ENCODE results near the gene NAA30.

The NAA30 gene

DNA sequence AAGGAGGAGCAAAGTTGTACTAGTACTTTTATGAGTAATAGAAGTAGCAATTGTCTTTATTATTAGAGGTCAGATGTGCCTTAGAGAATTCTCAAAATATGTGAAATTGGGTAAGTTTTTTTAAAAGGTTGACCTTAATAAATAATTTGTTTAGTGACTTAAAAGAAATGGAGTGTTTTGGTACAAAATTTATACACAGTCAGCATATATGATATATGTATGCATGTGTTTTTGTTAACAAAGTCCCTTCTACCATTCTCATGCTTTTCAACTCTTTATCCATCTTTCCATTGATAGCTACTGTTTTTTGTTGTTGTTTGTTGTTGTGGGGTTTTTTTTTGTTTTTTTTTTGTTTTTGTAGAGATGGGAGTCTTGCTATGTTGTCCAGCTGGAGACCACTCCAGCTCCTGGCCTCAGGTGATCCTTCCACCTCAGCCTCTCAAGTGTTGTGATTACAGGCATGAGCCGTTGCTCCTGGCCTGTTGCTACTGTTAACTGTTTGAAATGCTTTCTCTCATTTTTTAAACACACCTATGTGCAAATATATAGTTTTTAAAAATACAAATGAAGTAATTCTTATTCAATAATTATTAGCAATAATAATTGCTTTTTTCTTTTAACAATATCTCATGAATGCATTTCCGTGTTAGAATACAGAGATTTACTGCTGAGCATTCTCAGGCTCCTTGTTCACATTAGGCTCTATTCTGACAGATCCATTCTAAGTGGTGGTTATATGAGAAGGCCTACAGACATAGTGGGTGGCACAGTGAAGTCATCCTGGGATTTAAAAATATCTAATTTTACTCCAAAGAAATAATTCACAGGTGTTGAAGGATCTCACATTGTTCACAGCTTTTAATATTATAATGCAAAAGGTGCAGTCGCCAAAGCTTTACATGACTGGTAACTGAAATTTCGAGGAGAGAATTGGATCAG lies 10.4 kb downstream of the NAA30 start:
- no peak for DNase-seq

DNA sequence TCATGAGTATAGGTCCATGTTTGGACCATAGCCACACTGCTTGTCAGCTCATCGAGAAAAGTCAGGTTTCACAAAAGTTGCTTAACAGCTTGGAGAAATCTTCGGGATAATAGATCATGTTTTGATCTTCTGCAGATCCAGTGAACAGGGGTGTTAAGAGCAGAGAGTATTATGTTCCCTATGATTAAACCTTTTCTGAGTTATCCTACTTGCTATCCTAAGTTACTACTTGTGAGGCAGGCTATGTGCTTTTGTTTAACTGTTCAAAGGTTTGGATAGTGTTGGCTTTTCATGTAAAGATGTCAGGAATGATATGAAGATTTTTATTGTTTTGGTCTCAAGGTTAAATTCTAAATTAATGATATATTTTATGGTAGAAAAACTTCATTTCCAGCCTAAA lies 11.1 kb downstream of the NAA30 start:
- no peak for DNase-seq

DNA sequence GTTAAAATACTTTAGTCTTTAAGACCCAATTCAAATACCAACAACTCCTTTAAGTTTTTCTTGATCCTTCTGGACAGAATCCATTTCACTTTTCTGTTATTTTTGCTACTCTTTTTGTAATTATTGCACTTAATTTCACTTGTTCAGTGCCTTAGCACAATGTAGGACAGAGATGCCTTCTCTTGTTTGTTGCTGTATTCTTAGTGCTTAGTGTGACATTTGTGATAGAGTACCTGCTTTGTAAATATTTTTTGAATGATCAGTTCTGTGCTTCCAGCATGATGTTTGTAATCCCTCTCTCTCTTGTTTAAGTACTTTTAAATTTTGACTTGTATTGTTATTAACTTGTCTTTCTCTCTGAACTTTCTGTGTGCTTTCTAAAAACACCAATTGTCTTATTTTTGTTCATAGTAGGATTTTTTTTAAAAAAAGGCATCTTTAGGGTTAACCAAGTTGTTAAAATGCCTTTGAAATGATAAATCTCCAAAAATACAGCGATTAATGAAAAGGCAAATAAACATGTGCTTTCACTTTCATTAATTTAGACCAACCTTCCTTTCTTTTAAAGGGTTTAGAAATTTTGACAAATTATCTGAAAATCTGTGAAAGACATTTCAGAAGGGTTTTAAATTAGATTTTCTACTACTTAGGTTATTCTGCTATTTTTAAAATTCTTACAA lies 11.9 kb downstream of the NAA30 start:
- DNase-seq = no peak

DNA sequence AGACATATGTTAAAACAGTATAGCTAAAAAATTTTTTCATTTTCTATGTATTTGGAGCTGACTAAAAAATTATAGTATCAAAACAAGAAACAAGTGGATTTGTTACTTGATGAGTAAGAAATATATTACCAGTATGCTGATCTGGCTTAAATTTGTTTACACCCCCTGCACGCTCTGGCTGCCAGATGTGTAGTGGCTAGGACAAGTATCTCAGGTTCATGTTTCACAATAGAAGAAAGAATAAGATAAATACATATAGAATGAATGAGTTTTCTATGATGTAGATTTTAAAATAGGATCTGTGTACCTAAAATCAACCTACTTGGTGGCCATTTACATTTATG lies 13.1 kb downstream of the NAA30 start:
- no peak for DNase-seq

DNA sequence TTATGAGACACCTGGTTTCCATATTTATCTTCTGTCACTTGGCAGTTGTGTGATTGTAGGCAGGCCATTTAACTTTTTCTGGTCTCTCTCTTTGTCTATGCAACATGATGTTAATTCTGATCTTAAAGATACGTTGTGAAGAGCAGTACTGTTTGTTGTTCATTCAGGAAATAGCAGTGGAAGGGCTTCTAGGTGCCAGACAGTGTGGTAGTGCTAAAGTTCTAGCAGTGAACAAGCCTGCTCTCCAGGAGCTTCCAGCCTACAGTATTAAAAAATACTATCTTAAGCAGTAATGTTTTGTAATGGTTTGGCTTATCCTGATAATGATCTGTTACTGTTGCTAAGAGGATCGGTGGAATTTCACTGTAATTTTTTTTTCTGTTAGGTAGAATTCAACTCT lies 15.2 kb downstream of the NAA30 start:
- no peak for DNase-seq

DNA sequence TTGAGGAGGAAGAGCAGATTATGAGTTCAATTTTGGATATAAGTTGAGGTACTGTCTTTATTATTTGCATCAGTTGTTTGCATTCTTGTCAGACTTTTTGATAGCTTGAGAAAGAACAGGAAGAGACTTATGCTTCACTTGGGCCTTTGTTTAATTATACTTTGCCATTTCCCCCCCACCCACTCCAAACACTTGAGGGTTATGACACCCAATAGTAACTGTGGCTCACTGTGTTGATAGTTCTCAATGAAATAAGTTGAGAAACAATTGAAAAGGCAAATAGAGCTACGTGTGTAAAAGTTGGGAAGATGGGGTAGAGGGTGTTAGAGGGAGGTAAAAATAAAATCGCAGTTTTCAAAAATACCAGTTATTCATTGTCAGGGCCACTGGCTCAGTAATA lies 17.7 kb downstream of the NAA30 start:
- DNase-seq = no peak

DNA sequence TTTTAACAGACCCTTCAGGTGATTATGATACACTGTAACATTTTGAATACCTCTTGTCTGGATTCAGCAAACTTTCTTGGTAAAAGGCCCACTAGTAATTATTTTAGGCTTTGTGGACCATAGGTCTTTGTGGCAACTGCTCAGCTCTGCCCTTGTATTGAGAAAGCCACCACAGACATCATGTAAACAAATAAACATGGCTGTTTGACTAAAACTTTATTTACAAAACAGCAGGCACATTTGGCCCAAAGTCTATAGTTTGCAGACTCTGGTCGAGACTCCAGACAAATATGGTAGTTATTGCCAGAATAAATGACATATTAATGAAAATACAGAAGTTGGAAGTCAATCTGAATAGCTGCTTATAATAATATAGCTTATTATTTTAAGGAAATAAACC lies 18.2 kb downstream of the NAA30 start:
- DNase-seq = no peak

DNA sequence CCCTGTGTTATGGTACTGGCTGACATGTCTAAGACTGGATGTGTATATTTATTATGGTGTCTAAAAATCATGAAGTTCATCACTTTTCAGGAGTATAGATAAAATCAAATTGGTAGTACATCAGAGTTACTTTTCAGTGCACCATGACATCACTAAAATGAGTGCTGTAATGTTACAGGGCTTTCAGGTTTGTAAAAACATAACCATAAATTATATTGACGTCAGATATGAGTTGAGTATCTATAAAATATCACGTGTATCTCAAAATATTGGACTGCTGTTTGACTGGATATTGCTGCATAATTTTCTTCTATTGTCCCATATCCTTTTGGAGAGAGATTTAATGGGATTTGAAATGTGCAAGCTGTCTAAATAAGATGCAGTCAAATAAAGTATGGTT lies 22.0 kb downstream of the NAA30 start:
- no peak for DNase-seq

DNA sequence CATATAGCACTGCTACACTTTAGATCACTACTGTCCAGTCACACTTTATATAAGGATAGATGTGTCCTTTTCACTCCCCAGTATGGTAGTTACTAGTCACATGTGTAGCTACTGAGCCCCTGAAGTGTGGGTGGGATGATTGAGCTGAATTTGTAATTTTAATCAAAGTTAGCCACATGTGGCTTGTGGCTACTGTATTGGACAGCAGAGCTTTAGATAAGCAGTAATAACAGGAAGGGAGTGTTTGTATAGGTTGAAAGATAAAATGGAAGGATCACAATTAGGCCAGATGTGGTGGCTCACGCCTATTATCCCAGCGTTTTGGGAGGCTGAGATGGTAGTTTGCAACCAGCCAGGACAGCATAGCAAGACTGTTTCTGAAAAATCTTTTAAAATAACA lies 23.5 kb downstream of the NAA30 start:
- no peak for DNase-seq

DNA sequence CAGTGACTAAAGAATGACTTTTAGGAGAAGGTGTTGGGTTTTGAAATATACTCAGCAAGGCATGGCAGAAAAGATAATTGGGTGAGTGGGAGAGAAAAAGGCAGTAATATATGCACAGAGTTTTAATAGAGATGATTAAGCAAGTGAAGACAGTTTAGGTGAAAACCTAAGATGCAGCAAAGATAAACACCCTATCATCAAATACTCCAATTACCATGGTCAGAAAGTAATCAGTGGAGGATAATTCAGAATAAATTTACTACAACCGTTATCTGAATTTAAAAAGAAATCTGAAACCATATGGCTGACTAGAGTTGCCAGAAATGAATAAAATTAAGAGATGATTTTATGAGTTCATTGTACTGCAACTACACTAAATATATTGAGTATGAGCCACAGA lies 26.8 kb downstream of the NAA30 start:
- DNase-seq = no peak

DNA sequence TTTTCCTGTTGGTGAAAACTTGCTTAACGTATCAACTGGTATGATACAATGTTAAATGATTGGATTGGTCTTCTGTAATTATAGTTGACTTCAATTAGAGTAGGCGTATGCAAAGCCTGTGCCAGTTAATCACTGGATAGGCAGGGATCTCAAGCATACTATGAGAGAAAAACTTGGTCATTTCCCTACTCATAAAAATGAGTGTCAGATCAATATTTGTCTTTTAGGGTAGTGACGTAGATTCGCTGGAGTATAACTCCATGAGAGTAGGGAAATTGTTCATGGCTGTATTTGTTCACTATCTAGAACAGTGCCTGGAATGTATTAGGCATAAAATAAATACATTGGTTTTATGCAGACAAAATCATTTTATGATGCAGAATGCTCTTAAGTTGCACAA lies 28.6 kb downstream of the NAA30 start:
- DNase-seq = peak; percentile 58 to 60

DNA sequence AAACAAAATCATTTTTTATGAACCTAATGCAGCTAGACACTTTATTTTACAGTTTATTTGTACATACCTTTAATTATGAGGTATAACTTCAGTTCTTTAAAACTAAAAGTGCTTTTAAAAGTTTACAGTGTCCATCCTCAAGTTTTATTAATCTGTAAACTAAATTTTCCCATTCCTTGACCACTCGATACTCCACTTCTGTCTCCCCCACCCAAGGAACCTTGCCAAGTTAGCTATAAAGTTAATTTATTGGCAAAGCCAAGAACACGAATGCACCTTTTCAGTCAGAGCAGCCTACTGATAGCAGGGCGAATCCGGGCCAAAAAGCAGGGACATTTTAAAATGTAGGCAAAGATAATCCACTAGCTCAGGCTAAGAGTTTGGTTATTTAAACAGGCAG lies 29.6 kb downstream of the NAA30 start:
- no peak for DNase-seq

DNA sequence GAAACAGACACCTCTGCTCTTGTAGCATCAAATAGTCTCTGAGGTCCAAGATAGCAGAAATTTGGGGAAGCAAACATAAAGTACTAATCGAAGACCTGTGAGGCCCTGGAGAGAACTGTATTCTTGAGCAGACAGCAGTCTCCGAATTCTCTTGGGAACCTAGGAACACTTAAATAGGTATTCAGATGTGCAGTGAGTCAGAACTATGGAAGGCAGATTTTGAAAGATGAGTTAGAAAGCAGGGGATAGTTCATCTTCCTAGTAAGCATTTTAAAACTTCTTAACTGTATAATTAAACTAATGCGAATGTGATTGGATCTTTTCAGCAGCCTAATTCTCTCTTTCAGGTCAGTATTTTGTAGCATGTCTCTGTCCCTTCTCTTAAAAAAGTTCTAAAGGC lies 30.6 kb downstream of the NAA30 start:
- DNase-seq = no peak

DNA sequence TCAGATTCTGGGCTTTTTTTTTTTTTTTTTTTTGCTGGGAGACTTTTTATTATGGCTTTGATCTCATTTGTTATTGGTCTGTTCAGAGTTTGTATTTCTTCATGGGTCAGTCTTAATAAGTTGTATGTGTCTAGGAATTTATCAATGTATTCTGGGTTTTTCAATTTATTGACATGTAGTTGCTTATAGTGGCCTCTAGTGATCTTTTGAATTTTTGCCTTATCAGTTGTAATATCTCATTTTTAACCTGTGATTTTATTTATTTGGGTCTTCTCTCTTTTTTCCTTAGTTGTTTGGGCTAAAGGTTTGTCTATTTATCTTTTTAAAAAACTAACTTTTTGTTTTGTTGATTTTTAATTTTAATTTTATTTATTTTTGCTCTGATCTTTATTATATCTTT lies 45.5 kb downstream of the NAA30 start:
- DNase-seq = no peak

DNA sequence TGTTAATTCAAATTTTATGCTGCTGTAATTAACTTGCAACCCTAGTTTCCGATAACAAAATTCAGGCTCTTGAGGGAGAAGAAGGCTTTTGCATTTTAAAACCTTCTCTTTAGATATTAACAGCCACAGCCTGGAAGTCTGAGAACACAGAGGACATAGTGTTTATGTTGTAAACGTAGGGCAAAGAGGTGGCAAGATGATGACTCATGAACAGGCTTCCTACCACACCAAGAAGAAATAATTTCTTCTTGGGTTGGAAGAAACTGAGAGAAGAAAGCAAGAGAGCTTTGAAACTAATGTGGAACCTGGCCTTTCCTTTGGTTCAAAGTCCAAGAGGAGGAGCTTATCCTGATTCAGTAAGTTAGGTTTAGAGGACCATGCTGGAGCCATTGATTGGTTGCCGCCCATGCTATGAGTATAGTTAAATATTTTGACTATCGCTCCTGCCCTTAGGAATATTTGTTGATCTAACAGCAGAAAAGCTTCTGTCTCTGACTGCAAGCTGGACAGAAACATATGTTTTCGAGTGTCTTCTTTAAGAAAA lies 71.5 kb downstream of the NAA30 start:
- DNase-seq = no peak

DNA sequence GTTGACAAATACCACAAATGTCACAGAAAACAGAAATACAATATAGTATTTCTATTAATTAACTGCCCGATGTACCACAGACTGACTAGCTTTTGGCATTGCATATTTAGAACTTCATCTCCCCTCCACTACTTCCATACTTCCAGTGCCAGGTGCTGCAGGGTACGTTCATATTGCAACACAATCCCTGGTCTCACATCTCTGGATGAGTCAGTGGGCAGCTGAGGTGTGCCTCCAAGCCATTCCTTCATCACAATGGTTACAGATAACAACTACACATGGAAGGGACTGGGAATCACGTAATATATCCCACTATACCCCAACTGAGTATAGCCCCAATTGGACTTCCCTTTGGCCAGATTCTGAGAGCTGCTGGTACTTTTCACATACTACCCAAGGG lies 72.2 kb downstream of the NAA30 start:
- no peak for DNase-seq

DNA sequence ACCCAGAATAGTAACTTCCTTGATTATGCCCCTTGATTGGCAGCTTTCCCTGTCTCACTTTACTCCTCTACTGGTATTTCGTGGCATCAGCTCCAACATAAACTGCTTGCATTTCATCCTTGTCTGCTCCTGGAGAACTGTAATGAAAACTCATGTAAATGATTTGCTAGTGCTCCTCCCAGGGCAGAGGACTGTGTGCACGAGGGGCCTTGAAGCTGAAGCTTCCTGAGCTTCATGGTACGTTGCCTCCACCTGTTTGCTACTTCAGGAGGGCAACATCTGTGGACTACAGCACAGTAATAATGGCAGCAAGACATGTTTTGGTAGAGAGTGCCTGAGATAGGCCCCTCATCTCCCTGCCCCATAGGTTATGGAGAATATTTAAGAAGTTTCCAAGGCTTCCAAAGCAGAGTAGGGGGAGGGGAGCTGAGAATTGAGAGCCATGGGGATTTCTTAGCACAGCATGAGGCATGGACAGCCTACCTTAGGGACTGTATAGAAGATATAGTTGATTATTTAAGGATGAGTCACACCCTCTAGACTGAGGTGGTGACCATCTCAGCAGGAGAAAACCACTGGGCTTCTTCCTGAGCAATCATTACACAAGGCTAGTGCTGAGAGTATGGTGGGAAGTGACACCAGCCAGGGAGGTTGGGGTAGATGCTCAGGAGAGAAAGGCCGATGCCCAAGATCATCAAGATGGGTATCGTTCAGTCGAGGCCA lies 73.8 kb downstream of the NAA30 start:
- no peak for DNase-seq
